Endodermal cell (in vitro differentiated cells): ENCODE results near the gene GNPNAT1. TPM values are rescaled to one million over a fixed set of nuclear protein-coding genes. Genes with fewer than 3 reads are reported as not detected.

Source experiments
- DNase-seq: peaks from one replicate; pipeline ENCODE4 v3.0.0-alpha.2; 2017
- H3K27ac ChIP-seq: 2 replicates; pipeline ENCODE4 v1.5.1; 2013; ENCODE audit warnings: mild to moderate bottlenecking, low read depth, low read length, moderate library complexity
- H3K27me3 ChIP-seq: 2 replicates; pipeline ENCODE4 v1.6.1; 2013; ENCODE audit warnings: mild to moderate bottlenecking, low read length, moderate library complexity; ENCODE audit not compliant: insufficient read depth, control insufficient read depth, poor library complexity, severe bottlenecking
- H3K36me3 ChIP-seq: 2 replicates; pipeline ENCODE4 v1.7.0; 2013; ENCODE audit warnings: mild to moderate bottlenecking, low read length, moderate library complexity; ENCODE audit not compliant: control insufficient read depth, insufficient read depth
- H3K4me1 ChIP-seq: one replicate; pipeline ENCODE4 v1.7.0; 2013; ENCODE audit warnings: low read length; ENCODE audit not compliant: control insufficient read depth, insufficient read depth
- H3K4me3 ChIP-seq: 2 replicates; pipeline ENCODE4 v1.5.1; 2013; ENCODE audit warnings: mild to moderate bottlenecking, low read length, moderate library complexity
- H3K9ac ChIP-seq: 2 replicates; pipeline ENCODE4 v1.6.1; 2013; ENCODE audit warnings: mild to moderate bottlenecking, low read length, moderate library complexity; ENCODE audit not compliant: poor library complexity, severe bottlenecking; ENCODE audit errors: extremely low read depth
- H3K9me3 ChIP-seq: 2 replicates; pipeline ENCODE4 v1.6.1; 2013; ENCODE audit warnings: mild to moderate bottlenecking, low read length, moderate library complexity; ENCODE audit not compliant: control insufficient read depth
- H3K27ac Mint-ChIP-seq: 2 replicates; pipeline ENCODE4 v1.8.0; 2020; ENCODE audit warnings: mixed read lengths
- H3K27me3 Mint-ChIP-seq: 2 replicates; pipeline ENCODE4 v1.8.0; 2021; ENCODE audit warnings: mild to moderate bottlenecking, mixed read lengths; ENCODE audit not compliant: insufficient read depth
- H3K36me3 Mint-ChIP-seq: 2 replicates; pipeline ENCODE4 v1.8.0; 2020; ENCODE audit warnings: low read depth, mixed read lengths
- H3K4me1 Mint-ChIP-seq: 2 replicates; pipeline ENCODE4 v1.8.0; 2020; ENCODE audit warnings: mixed read lengths
- H3K4me3 Mint-ChIP-seq: 2 replicates; pipeline ENCODE4 v1.8.0; 2020; ENCODE audit warnings: mild to moderate bottlenecking, moderate library complexity, mixed read lengths
- H3K9me3 Mint-ChIP-seq: 2 replicates; pipeline ENCODE4 v1.8.0; 2020; ENCODE audit warnings: mild to moderate bottlenecking, mixed read lengths
- CTCF ChIP-seq: fragments of 200-600 bp; sonication (generic); conservative IDR thresholded peaks from 2 replicates; pipeline ENCODE4 v1.5.0; 2021; ENCODE audit warnings: antibody characterized with exemption, mild to moderate bottlenecking
- WGBS, 2 experiments: methylation state at CpG; one replicate each; pipeline versions ENCODE4 v1.1.5 to v1.1.7; 2013; ENCODE audit warnings: missing lambda C conversion rate in 2 of 2, mixed read lengths in 1 of 2; ENCODE audit not compliant: insufficient coverage in 1 of 2, insufficient read length in 1 of 2; 5-methylcytosine and 5-hydroxymethylcytosine counted together
- total RNA-seq, 2 donors: library from RNA; stranded (reverse); fragmentation: NEBNext Ultra II Directional in 1 of 2; extraction: Animal tissue kit (Norgen Biotek cat#: 25700) in 1 of 2; gene quantifications; 2 replicates in 1 of 2; 3 replicates in 1 of 2; pipeline ENCODE4 v1.2.1, GENCODE V29; 2021

The GNPNAT1 gene
- total RNA-seq, 2 donors from 2014 or later, result 68.4 to 78.2 TPM

DNA sequence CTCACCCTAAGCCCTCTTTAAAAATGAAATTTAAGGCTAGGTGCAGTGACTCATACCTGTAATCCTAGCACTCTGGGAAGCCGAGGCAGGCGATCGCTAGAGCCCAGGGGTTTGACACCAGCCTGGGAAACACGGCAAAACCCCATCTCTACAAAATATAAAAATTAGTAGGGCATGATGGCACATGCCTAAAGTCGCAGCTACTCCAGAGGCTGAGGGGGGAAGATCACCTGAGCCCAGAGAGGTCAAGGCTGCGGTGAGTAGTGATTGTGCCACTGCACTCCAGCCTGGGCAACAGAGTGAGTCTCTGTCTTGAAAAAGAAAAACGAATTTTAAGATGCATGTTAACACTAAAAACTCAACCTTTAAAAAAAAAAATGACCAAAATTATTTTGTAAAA, 12.7 kb downstream of the GNPNAT1 start:
- 93 to 96% methylated on average over 6 of the region's 7 CpGs for WGBS, 2 experiments
- TF ChIP-seq CTCF, result no peak
- Mint-ChIP-seq H3K4me3 (no peak overlapping the region), H3K27me3 (no peaks in the 10 kb centered on the region), H3K9me3 (no peaks in the 10 kb centered on the region), H3K27ac (no peak overlapping the region), H3K36me3 (peaks cover 36% of the 10 kb centered on the region), H3K4me1 (no peaks in the 10 kb centered on the region)
- Histone ChIP-seq H3K9ac (no peak overlapping the region), H3K27ac (no peak overlapping the region), H3K9me3 (no peaks in the 10 kb centered on the region), H3K4me3 (no peak overlapping the region), H3K4me1 (no peaks in the 10 kb centered on the region), H3K36me3 (peaks cover 82% of the 10 kb centered on the region), H3K27me3 (no peaks in the 10 kb centered on the region)
- no peak for DNase-seq

DNA sequence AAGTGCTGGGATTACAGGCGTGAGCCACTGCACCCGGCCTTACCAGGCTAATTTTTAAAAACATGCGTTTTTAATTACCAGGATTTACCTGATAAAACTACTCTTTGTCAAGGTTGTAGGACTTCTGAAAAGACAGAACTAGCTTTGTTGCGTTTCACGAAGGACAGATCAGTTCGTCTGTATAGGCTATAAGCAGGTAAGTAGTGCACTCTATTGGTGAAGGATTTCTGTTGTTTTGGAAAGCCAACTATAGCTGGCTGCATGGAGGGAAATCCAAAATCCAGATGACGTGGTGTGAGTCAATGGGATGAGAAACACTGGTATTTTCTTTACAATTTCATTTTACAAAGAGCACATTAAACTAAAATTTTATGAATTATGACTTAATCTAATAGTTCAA, 14.6 kb downstream of the GNPNAT1 start:
- Mint-ChIP-seq H3K4me3 (no peak overlapping the region), H3K27ac (peak overlapping the region; percentile 48)

DNA sequence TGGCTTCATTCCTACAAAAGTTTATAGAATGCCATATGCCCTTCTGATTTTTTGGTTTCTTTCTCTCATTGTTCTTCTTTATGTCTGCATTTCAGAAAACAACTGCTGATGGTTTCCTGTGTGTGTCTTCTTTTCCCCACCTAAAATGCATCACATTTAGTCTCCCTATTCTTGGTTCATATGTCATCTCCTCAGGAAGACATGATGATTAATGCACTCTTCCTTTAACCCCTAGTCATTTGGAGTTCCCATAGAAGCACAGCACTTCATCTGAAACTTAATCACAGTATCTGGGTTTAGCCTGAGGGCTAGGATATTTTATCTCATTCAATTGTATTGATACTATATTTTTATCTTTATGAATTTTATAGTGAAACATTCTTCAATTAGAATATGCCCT, 21.5 kb downstream of the GNPNAT1 start:
- no peaks in the 10 kb centered on the region for H3K4me1 ChIP-seq
- DNase-seq, result no peak
- no peak for TF ChIP-seq CTCF
- no peak overlapping the region for H3K4me3 ChIP-seq
- H3K27ac Mint-ChIP-seq, result no peak overlapping the region
- no peaks in the 10 kb centered on the region for H3K27me3 Mint-ChIP-seq
- H3K27ac ChIP-seq, result no peak overlapping the region
- H3K9me3 ChIP-seq, result no peaks in the 10 kb centered on the region
- H3K9ac ChIP-seq, result no peak overlapping the region
- no peaks in the 10 kb centered on the region for H3K27me3 ChIP-seq
- H3K36me3 ChIP-seq, result peaks cover 62% of the 10 kb centered on the region
- H3K4me1 Mint-ChIP-seq, result peaks cover 5% of the 10 kb centered on the region
- no peaks in the 10 kb centered on the region for H3K9me3 Mint-ChIP-seq
- peaks cover 39% of the 10 kb centered on the region for H3K36me3 Mint-ChIP-seq
- no peak overlapping the region for H3K4me3 Mint-ChIP-seq

More for the DNA sequence above, 14.6 kb downstream of the GNPNAT1 start:
- Mint-ChIP-seq H3K36me3 (peaks cover 38% of the 10 kb centered on the region), H3K4me1 (peaks cover 5% of the 10 kb centered on the region), H3K27me3 (no peaks in the 10 kb centered on the region), H3K9me3 (no peaks in the 10 kb centered on the region)
- WGBS, 2 experiments, result 93 to 96% methylated on average over 3 to 7 of the region's 7 CpGs
- Histone ChIP-seq H3K9ac (no peak overlapping the region), H3K4me3 (no peak overlapping the region), H3K36me3 (peaks cover 71% of the 10 kb centered on the region), H3K27me3 (no peaks in the 10 kb centered on the region), H3K27ac (no peak overlapping the region), H3K9me3 (no peaks in the 10 kb centered on the region), H3K4me1 (no peaks in the 10 kb centered on the region)
- no peak for TF ChIP-seq CTCF
- no peak for DNase-seq
